ENCODE measurements around the gene NIPA2. TPM values are rescaled to one million over a fixed set of nuclear protein-coding genes. Genes with fewer than 3 reads are reported as not detected.
"Not testable (repeated sequence)": the region's sequence is repeated elsewhere in the genome, so short reads cannot be mapped to it uniquely, and the experiment has no call there.

Gene NIPA2
- polyA plus RNA-seq, 3 donors: 26.7 to 75.8 (median 49.0) TPM

DNA sequence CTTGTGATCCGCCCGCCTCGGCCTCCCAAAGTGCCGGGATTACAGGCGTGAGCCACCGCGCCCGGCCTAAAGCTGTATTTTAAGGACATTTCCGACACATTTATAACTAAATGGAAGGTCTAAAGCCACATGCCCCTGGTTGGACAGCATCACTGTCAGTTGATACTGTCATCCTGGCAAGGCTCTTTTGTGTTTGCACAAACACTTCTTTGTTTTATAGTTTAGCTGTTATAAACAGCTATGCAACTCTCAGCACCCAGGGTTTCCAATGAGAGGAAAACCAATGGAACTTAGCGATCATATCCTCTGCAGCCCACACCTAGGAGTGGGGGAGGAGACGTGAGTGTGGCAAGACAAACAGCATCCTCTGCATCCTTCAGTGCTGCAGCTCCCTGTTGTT lies 32.3 kb upstream of the NIPA2 start:
- H3K4me2 ChIP-seq (replicated peaks; ENCODE audit: extremely low read depth, low read length, poor library complexity, severe bottlenecking): no peak overlapping the region
- Mint-ChIP-seq H3K4me1 (no peaks in the 10 kb centered on the region), H3K27ac (no peak overlapping the region), H3K9me3 (peaks cover 0 to 2% (median 0%) of the 10 kb centered on the region in 7 donors), H3K36me3 (no peaks in the 10 kb centered on the region), H3K4me3 (no peak overlapping the region), H3K27me3 (ENCODE audit: low read depth in 3 of 3) (peaks cover 0 to 2% (median 0%) of the 10 kb centered on the region in 3 donors)
- no peak overlapping the region for H2AFZ ChIP-seq (ENCODE audit: insufficient read depth, low read depth, low read length, poor library complexity, severe bottlenecking)
- H3K27ac ChIP-seq (ENCODE audit: low read depth in 1 of 2, low read length in 2 of 2): no peak overlapping the region
- no peaks in the 10 kb centered on the region for H3K27me3 ChIP-seq (ENCODE audit: control insufficient read depth in 2 of 2, insufficient read depth in 2 of 2, low read length in 2 of 2)
- intact Hi-C loops (cut with micrococcal nuclease): loop anchor here in 1 of 2 donors (10.0 kb wide), 1 partner anchor 59 kb away; no protein-coding TSS in a partner anchor
- no peak overlapping the region for H3K9ac ChIP-seq (ENCODE audit: insufficient read depth, low read length, poor library complexity, severe bottlenecking)
- no peaks in the 10 kb centered on the region for H3K79me2 ChIP-seq (ENCODE audit: insufficient read depth, low read length)
- no peaks in the 10 kb centered on the region for H3K9me3 ChIP-seq (replicated peaks in 1 of 2; ENCODE audit: control insufficient read depth in 1 of 2, insufficient read depth in 1 of 2, low read length in 2 of 2)
- 100% methylated on average over 7 of the region's 11 CpGs for WGBS (ENCODE audit: insufficient coverage)
- H4K20me1 ChIP-seq (ENCODE audit: insufficient read depth, low read length): no peaks in the 10 kb centered on the region
- no peaks in the 10 kb centered on the region for H3K36me3 ChIP-seq (replicated peaks in 1 of 2; ENCODE audit: control insufficient read depth in 1 of 2, insufficient read depth in 2 of 2, low read length in 2 of 2)
- TF ChIP-seq, protein P1, sequence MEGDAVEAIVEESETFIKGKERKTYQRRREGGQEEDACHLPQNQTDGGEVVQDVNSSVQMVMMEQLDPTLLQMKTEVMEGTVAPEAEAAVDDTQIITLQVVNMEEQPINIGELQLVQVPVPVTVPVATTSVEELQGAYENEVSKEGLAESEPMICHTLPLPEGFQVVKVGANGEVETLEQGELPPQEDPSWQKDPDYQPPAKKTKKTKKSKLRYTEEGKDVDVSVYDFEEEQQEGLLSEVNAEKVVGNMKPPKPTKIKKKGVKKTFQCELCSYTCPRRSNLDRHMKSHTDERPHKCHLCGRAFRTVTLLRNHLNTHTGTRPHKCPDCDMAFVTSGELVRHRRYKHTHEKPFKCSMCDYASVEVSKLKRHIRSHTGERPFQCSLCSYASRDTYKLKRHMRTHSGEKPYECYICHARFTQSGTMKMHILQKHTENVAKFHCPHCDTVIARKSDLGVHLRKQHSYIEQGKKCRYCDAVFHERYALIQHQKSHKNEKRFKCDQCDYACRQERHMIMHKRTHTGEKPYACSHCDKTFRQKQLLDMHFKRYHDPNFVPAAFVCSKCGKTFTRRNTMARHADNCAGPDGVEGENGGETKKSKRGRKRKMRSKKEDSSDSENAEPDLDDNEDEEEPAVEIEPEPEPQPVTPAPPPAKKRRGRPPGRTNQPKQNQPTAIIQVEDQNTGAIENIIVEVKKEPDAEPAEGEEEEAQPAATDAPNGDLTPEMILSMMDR (IDR thresholded peaks at IDR 0.05): no peak
- no peak overlapping the region for H3K4me3 ChIP-seq (replicated peaks in 1 of 3; ENCODE audit: low read depth in 2 of 3, low read length in 3 of 3)
- H3K4me1 ChIP-seq (ENCODE audit: control insufficient read depth in 1 of 2, insufficient read depth in 2 of 2, low read length in 2 of 2): no peaks in the 10 kb centered on the region
- no peak for DNase-seq

DNA sequence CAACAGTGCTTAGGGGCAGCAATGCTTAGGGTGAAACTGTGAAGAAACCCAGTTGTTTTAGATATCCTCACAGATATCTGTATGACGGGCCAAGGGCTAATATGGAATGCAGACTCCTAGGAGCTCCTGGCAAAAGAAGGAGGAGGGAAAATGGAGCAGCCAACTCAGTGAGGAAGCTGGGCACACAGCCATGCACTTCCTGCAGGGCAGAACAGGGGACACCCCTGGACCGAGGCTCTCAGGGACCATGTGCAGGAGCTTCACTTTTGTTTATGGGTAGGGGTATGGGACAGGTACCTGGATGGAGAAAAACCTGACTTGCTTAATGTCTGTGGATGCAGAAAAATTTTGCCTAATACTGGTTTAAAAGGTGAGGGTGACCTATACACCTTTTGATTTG lies 31.8 kb upstream of the NIPA2 start:
- Mint-ChIP-seq H3K36me3 (no peaks in the 10 kb centered on the region), H3K27ac (no peak overlapping the region), H3K27me3 (ENCODE audit: low read depth in 3 of 3) (peaks cover 0 to 2% (median 0%) of the 10 kb centered on the region in 3 donors), H3K4me3 (no peak overlapping the region), H3K9me3 (peaks cover 0 to 2% (median 0%) of the 10 kb centered on the region in 7 donors), H3K4me1 (no peaks in the 10 kb centered on the region)
- no peak overlapping the region for H2AFZ ChIP-seq (ENCODE audit: insufficient read depth, low read depth, low read length, poor library complexity, severe bottlenecking)
- no peaks in the 10 kb centered on the region for H3K27me3 ChIP-seq (ENCODE audit: control insufficient read depth in 2 of 2, insufficient read depth in 2 of 2, low read length in 2 of 2)
- H3K9ac ChIP-seq (ENCODE audit: insufficient read depth, low read length, poor library complexity, severe bottlenecking): no peak overlapping the region
- 52% methylated on average over 2 of the region's 2 CpGs for WGBS (ENCODE audit: insufficient coverage)
- no peak overlapping the region for H3K4me3 ChIP-seq (replicated peaks in 1 of 3; ENCODE audit: low read depth in 2 of 3, low read length in 3 of 3)
- no peak overlapping the region for H3K4me2 ChIP-seq (replicated peaks; ENCODE audit: extremely low read depth, low read length, poor library complexity, severe bottlenecking)
- DNase-seq: no peak
- no peaks in the 10 kb centered on the region for H3K4me1 ChIP-seq (ENCODE audit: control insufficient read depth in 1 of 2, insufficient read depth in 2 of 2, low read length in 2 of 2)
- TF ChIP-seq, protein P1 (IDR thresholded peaks at IDR 0.05): no peak
- no peaks in the 10 kb centered on the region for H4K20me1 ChIP-seq (ENCODE audit: insufficient read depth, low read length)
- no peaks in the 10 kb centered on the region for H3K36me3 ChIP-seq (replicated peaks in 1 of 2; ENCODE audit: control insufficient read depth in 1 of 2, insufficient read depth in 2 of 2, low read length in 2 of 2)
- no peaks in the 10 kb centered on the region for H3K9me3 ChIP-seq (replicated peaks in 1 of 2; ENCODE audit: control insufficient read depth in 1 of 2, insufficient read depth in 1 of 2, low read length in 2 of 2)
- H3K27ac ChIP-seq (ENCODE audit: low read depth in 1 of 2, low read length in 2 of 2): no peak overlapping the region
- no peaks in the 10 kb centered on the region for H3K79me2 ChIP-seq (ENCODE audit: insufficient read depth, low read length)
- intact Hi-C loops (cut with micrococcal nuclease): loop anchor here in 1 of 2 donors (10.0 kb wide), 1 partner anchor 58 kb away; no protein-coding TSS in a partner anchor

DNA sequence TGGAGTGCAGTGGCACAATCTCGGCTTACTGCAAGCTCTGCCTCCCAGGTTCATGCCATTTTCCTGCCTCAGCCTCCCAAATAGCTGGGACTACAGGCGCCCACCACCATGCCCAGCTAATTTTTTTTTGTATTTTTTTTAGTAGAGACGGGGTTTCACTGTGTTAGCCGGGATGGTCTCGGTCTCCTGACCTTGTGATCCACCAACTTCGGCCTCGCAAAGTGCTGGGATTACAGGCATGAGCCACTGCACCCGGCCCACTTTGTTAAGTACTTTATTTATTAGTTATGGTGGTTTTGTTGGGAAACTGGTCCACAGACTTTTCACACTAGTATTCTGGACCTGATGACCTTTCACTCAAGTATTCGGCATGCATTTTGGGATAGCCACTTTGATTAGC lies 30.6 kb upstream of the NIPA2 start:
- H3K9me3 ChIP-seq (replicated peaks in 1 of 2; ENCODE audit: control insufficient read depth in 1 of 2, insufficient read depth in 1 of 2, low read length in 2 of 2); H3K9me3 Mint-ChIP-seq; H3K4me3 ChIP-seq (replicated peaks in 1 of 3; ENCODE audit: low read depth in 2 of 3, low read length in 3 of 3); H3K9ac ChIP-seq (ENCODE audit: insufficient read depth, low read length, poor library complexity, severe bottlenecking); H3K79me2 ChIP-seq (ENCODE audit: insufficient read depth, low read length); H3K4me3 Mint-ChIP-seq; H4K20me1 ChIP-seq (ENCODE audit: insufficient read depth, low read length); H3K27me3 Mint-ChIP-seq (ENCODE audit: low read depth in 3 of 3); DNase-seq; H3K4me2 ChIP-seq (replicated peaks; ENCODE audit: extremely low read depth, low read length, poor library complexity, severe bottlenecking); H3K36me3 ChIP-seq (replicated peaks in 1 of 2; ENCODE audit: control insufficient read depth in 1 of 2, insufficient read depth in 2 of 2, low read length in 2 of 2); H2AFZ ChIP-seq (ENCODE audit: insufficient read depth, low read depth, low read length, poor library complexity, severe bottlenecking); H3K27me3 ChIP-seq (ENCODE audit: control insufficient read depth in 2 of 2, insufficient read depth in 2 of 2, low read length in 2 of 2); H3K27ac ChIP-seq (ENCODE audit: low read depth in 1 of 2, low read length in 2 of 2); H3K4me1 Mint-ChIP-seq; H3K4me1 ChIP-seq (ENCODE audit: control insufficient read depth in 1 of 2, insufficient read depth in 2 of 2, low read length in 2 of 2); H3K36me3 Mint-ChIP-seq; H3K27ac Mint-ChIP-seq: not testable (repeated sequence)
- 70% methylated on average over 2 of the region's 9 CpGs for WGBS (ENCODE audit: insufficient coverage)
- intact Hi-C loops (cut with micrococcal nuclease): loop anchor here in 1 of 2 donors (10.0 kb wide), 1 partner anchor 57 kb away; no protein-coding TSS in a partner anchor
